ENCODE data around the gene PRG3. TPM values are rescaled to one million over a fixed set of nuclear protein-coding genes. Genes with fewer than 3 reads are reported as not detected.
A peak's percentile ranks its signal among the peaks of the same experiment; 100 is the strongest.

Gene PRG3
- total RNA-seq, 2 donors from 2014 or later: not detected

- Mint-ChIP-seq H3K36me3 (peaks cover 57% of the 10 kb centered on the region), H3K27ac (no peak overlapping the region), H3K4me3 (no peak overlapping the region), H3K9me3 (no peaks in the 10 kb centered on the region), H3K4me1 (ENCODE audit: low read depth in 2 of 2) (peaks cover 41 to 42% of the 10 kb centered on the region in 2 donors), H3K27me3 (no peaks in the 10 kb centered on the region)
- ATAC-seq: no peak
- DNase-seq (ENCODE audit: low spot score): no peak
Measured at GRCh38 chr11:57419146-57419545, 38.2 kb upstream of the PRG3 start.

- Mint-ChIP-seq H3K27me3 (no peaks in the 10 kb centered on the region), H3K4me1 (ENCODE audit: low read depth in 2 of 2) (peaks cover 38 to 40% of the 10 kb centered on the region in 2 donors), H3K36me3 (peaks cover 58% of the 10 kb centered on the region), H3K27ac (no peak overlapping the region), H3K9me3 (no peaks in the 10 kb centered on the region), H3K4me3 (no peak overlapping the region)
- DNase-seq (ENCODE audit: low spot score) (no peak), ATAC-seq (no peak)
Measured at GRCh38 chr11:57418131-57418530, 37.2 kb upstream of the PRG3 start.

GRCh38 chr11:57417056-57417455 is 36.1 kb upstream of the PRG3 start:
- DNase-seq (ENCODE audit: low spot score) (no peak), ATAC-seq (no peak)
- Mint-ChIP-seq H3K4me1 (ENCODE audit: low read depth in 2 of 2) (peaks cover 27 to 29% of the 10 kb centered on the region in 2 donors), H3K27ac (peak overlapping the region in 1 of 2 donors; percentile 3), H3K9me3 (no peaks in the 10 kb centered on the region), H3K4me3 (no peak overlapping the region), H3K27me3 (no peaks in the 10 kb centered on the region), H3K36me3 (peaks cover 53% of the 10 kb centered on the region)

- peaks cover 21 to 23% of the 10 kb centered on the region in 2 donors for H3K4me1 Mint-ChIP-seq (ENCODE audit: low read depth in 2 of 2)
- H3K36me3 Mint-ChIP-seq: peaks cover 51% of the 10 kb centered on the region
- DNase-seq (ENCODE audit: low spot score): no peak
- no peaks in the 10 kb centered on the region for H3K27me3 Mint-ChIP-seq
- no peak overlapping the region for H3K4me3 Mint-ChIP-seq
- H3K9me3 Mint-ChIP-seq: no peaks in the 10 kb centered on the region
- peak overlapping the region in 1 of 2 donors; percentile 3 for H3K27ac Mint-ChIP-seq
- no peak for ATAC-seq
Measured at GRCh38 chr11:57416436-57416835, 35.5 kb upstream of the PRG3 start.

- peaks cover 13 to 15% of the 10 kb centered on the region in 2 donors for H3K4me1 Mint-ChIP-seq (ENCODE audit: low read depth in 2 of 2)
Measured at GRCh38 chr11:57414612-57415212, 33.8 kb upstream of the PRG3 start.

GRCh38 chr11:57413681-57414080 is 32.7 kb upstream of the PRG3 start:
- Mint-ChIP-seq H3K27me3 (no peaks in the 10 kb centered on the region), H3K4me3 (no peak overlapping the region), H3K9me3 (no peaks in the 10 kb centered on the region), H3K36me3 (peaks cover 62% of the 10 kb centered on the region), H3K4me1 (ENCODE audit: low read depth in 2 of 2) (peaks cover 13 to 15% of the 10 kb centered on the region in 2 donors), H3K27ac (no peak overlapping the region)
- ATAC-seq (peak in 1 of 2 donors; percentile 21), DNase-seq (ENCODE audit: low spot score) (no peak)

More at GRCh38 chr11:57414612-57415212, 33.8 kb upstream of the PRG3 start:
- ATAC-seq (peak; percentile 32 to 45), DNase-seq (ENCODE audit: low spot score) (no peak)
- no peak overlapping the region for H3K27ac Mint-ChIP-seq
- no peaks in the 10 kb centered on the region for H3K27me3 Mint-ChIP-seq
- no peaks in the 10 kb centered on the region for H3K9me3 Mint-ChIP-seq
- no peak overlapping the region for H3K4me3 Mint-ChIP-seq
- H3K36me3 Mint-ChIP-seq: peaks cover 62% of the 10 kb centered on the region

GRCh38 chr11:57410287-57410686 is 29.3 kb upstream of the PRG3 start:
- H3K4me1 Mint-ChIP-seq (ENCODE audit: low read depth in 2 of 2): peaks cover 30 to 38% of the 10 kb centered on the region in 2 donors
- ATAC-seq (no peak), DNase-seq (ENCODE audit: low spot score) (no peak)
- H3K36me3 Mint-ChIP-seq: peaks cover 57% of the 10 kb centered on the region
- H3K27me3 Mint-ChIP-seq: no peaks in the 10 kb centered on the region
- H3K9me3 Mint-ChIP-seq: no peaks in the 10 kb centered on the region
- H3K27ac Mint-ChIP-seq: no peak overlapping the region
- no peak overlapping the region for H3K4me3 Mint-ChIP-seq

GRCh38 chr11:57409321-57410100 is 28.6 kb upstream of the PRG3 start:
- Mint-ChIP-seq H3K36me3 (peaks cover 53% of the 10 kb centered on the region), H3K4me3 (no peak overlapping the region), H3K27me3 (no peaks in the 10 kb centered on the region), H3K4me1 (ENCODE audit: low read depth in 2 of 2) (peaks cover 28 to 38% of the 10 kb centered on the region in 2 donors), H3K27ac (no peak overlapping the region), H3K9me3 (no peaks in the 10 kb centered on the region)
- ATAC-seq (no peak), DNase-seq (ENCODE audit: low spot score) (no peak)

GRCh38 chr11:57408771-57409170 is 27.8 kb upstream of the PRG3 start:
- H3K4me1 Mint-ChIP-seq (ENCODE audit: low read depth in 2 of 2): peaks cover 26 to 34% of the 10 kb centered on the region in 2 donors
- H3K27me3 Mint-ChIP-seq: no peaks in the 10 kb centered on the region
- H3K4me3 Mint-ChIP-seq: no peak overlapping the region
- ATAC-seq (no peak), DNase-seq (ENCODE audit: low spot score) (no peak)
- H3K9me3 Mint-ChIP-seq: no peaks in the 10 kb centered on the region
- peaks cover 49% of the 10 kb centered on the region for H3K36me3 Mint-ChIP-seq
- H3K27ac Mint-ChIP-seq: no peak overlapping the region

GRCh38 chr11:57407941-57408475 is 27.1 kb upstream of the PRG3 start:
- peaks cover 42% of the 10 kb centered on the region for H3K36me3 Mint-ChIP-seq
- peak overlapping the region in 1 of 2 donors; percentile 79 for H3K27ac Mint-ChIP-seq
- no peaks in the 10 kb centered on the region for H3K9me3 Mint-ChIP-seq
- DNase-seq (ENCODE audit: low spot score): no peak
- no peak for ATAC-seq
- peaks cover 25 to 29% of the 10 kb centered on the region in 2 donors for H3K4me1 Mint-ChIP-seq (ENCODE audit: low read depth in 2 of 2)
- no peaks in the 10 kb centered on the region for H3K27me3 Mint-ChIP-seq
- no peak overlapping the region for H3K4me3 Mint-ChIP-seq

- Mint-ChIP-seq H3K4me1 (ENCODE audit: low read depth in 2 of 2) (peaks cover 25 to 29% of the 10 kb centered on the region in 2 donors), H3K36me3 (peaks cover 37% of the 10 kb centered on the region), H3K27me3 (no peaks in the 10 kb centered on the region), H3K4me3 (peak overlapping the region; percentile 38), H3K27ac (peak overlapping the region; percentile 79 to 80), H3K9me3 (no peaks in the 10 kb centered on the region)
- no peak for DNase-seq (ENCODE audit: low spot score)
- no peak for ATAC-seq
Measured at GRCh38 chr11:57407010-57407920, 26.3 kb upstream of the PRG3 start.

- Mint-ChIP-seq H3K36me3 (peaks cover 32% of the 10 kb centered on the region), H3K9me3 (no peaks in the 10 kb centered on the region), H3K4me3 (peak overlapping the region; percentile 38), H3K27me3 (no peaks in the 10 kb centered on the region), H3K27ac (peak overlapping the region; percentile 79 to 80), H3K4me1 (ENCODE audit: low read depth in 2 of 2) (peaks cover 25 to 29% of the 10 kb centered on the region in 2 donors)
- ATAC-seq (peak; percentile 74 to 80), DNase-seq (ENCODE audit: low spot score) (no peak)
Measured at GRCh38 chr11:57406337-57406904, 25.5 kb upstream of the PRG3 start.

GRCh38 chr11:57405271-57405860 is 24.4 kb upstream of the PRG3 start:
- no peaks in the 10 kb centered on the region for H3K27me3 Mint-ChIP-seq
- H3K9me3 Mint-ChIP-seq: no peaks in the 10 kb centered on the region
- H3K4me1 Mint-ChIP-seq (ENCODE audit: low read depth in 2 of 2): peaks cover 24 to 29% of the 10 kb centered on the region in 2 donors
- ATAC-seq: no peak
- peak overlapping the region; percentile 79 to 80 for H3K27ac Mint-ChIP-seq
- no peak overlapping the region for H3K4me3 Mint-ChIP-seq
- peaks cover 24% of the 10 kb centered on the region for H3K36me3 Mint-ChIP-seq
- DNase-seq (ENCODE audit: low spot score): no peak
